ENCODE data around the gene SEMA5A. TPM values are rescaled to one million over a fixed set of nuclear protein-coding genes. Genes with fewer than 3 reads are reported as not detected.
A peak's percentile ranks its signal among the peaks of the same experiment; 100 is the strongest.
"Not testable (repeated sequence)": the region's sequence is repeated elsewhere in the genome, so short reads cannot be mapped to it uniquely, and the experiment has no call there.

Gene SEMA5A
- total RNA-seq, 1 donor from 2014 or later = 38.9 TPM

- Histone ChIP-seq H3K9me3 (no peaks in the 10 kb centered on the region), H3K36me3 (no peaks in the 10 kb centered on the region), H3K4me3 (no peak overlapping the region), H3K4me1 (no peaks in the 10 kb centered on the region), H3K27ac (no peak overlapping the region), H3K27me3 (no peaks in the 10 kb centered on the region)
- intact Hi-C loops (cut with DNase I) = no loop called here
- ATAC-seq (peak; percentile 23), DNase-seq (no peak)
- TF ChIP-seq CTCF (IDR thresholded peaks at IDR 0.05) = no peak
These were observed 191.4 kb downstream of the SEMA5A start for GRCh38 chr5:9354336-9355081.

- H3K27me3 ChIP-seq; ATAC-seq; H3K9me3 ChIP-seq; H3K4me3 ChIP-seq; intact Hi-C loops (cut with DNase I); H3K36me3 ChIP-seq; H3K4me1 ChIP-seq; DNase-seq; H3K27ac ChIP-seq: not testable (repeated sequence)
These were observed 192.8 kb downstream of the SEMA5A start for GRCh38 chr5:9353048-9353447.

- intact Hi-C loops (cut with DNase I) = no loop called here
- Histone ChIP-seq H3K36me3 (no peaks in the 10 kb centered on the region), H3K4me1 (peaks cover 3% of the 10 kb centered on the region), H3K4me3 (no peak overlapping the region), H3K27ac (no peak overlapping the region), H3K9me3 (no peaks in the 10 kb centered on the region), H3K27me3 (no peaks in the 10 kb centered on the region)
- no peak for DNase-seq
- TF ChIP-seq CTCF (IDR thresholded peaks at IDR 0.05) = no peak
- no peak for ATAC-seq
These were observed 194.3 kb downstream of the SEMA5A start for GRCh38 chr5:9351546-9351945.

GRCh38 chr5:9350301-9350797, 195.5 kb downstream of the SEMA5A start:
- no peak for TF ChIP-seq CTCF (IDR thresholded peaks at IDR 0.05)
- H3K27ac ChIP-seq = no peak overlapping the region
- no peaks in the 10 kb centered on the region for H3K36me3 ChIP-seq
- DNase-seq (no peak), ATAC-seq (no peak)
- no peak overlapping the region for H3K4me3 ChIP-seq
- peaks cover 3% of the 10 kb centered on the region for H3K4me1 ChIP-seq
- no peaks in the 10 kb centered on the region for H3K9me3 ChIP-seq
- H3K27me3 ChIP-seq = no peaks in the 10 kb centered on the region
- intact Hi-C loops (cut with DNase I) = no loop called here

- no peak for TF ChIP-seq CTCF (IDR thresholded peaks at IDR 0.05)
- DNase-seq = no peak
- ATAC-seq = peak; percentile 78
These were observed 197.4 kb downstream of the SEMA5A start for GRCh38 chr5:9348401-9348996.

GRCh38 chr5:9347541-9348295, 198.2 kb downstream of the SEMA5A start:
- Histone ChIP-seq H3K27me3 (no peaks in the 10 kb centered on the region), H3K4me3 (no peak overlapping the region), H3K27ac (no peak overlapping the region), H3K36me3 (no peaks in the 10 kb centered on the region), H3K4me1 (peaks cover 6% of the 10 kb centered on the region), H3K9me3 (no peaks in the 10 kb centered on the region)
- no peak for ATAC-seq
- no peak for DNase-seq
- intact Hi-C loops (cut with DNase I) = no loop called here
- no peak for TF ChIP-seq CTCF (IDR thresholded peaks at IDR 0.05)

More at GRCh38 chr5:9348401-9348996, 197.4 kb downstream of the SEMA5A start:
- Histone ChIP-seq H3K27me3 (no peaks in the 10 kb centered on the region), H3K9me3 (no peaks in the 10 kb centered on the region), H3K27ac (no peak overlapping the region), H3K4me1 (peaks cover 4% of the 10 kb centered on the region), H3K4me3 (no peak overlapping the region), H3K36me3 (no peaks in the 10 kb centered on the region)
- intact Hi-C loops (cut with DNase I) = no loop called here
